ENCODE data around the gene SLC26A4. TPM values are rescaled to one million over a fixed set of nuclear protein-coding genes. Genes with fewer than 3 reads are reported as not detected.
"Not testable (repeated sequence)": the region's sequence is repeated elsewhere in the genome, so short reads cannot be mapped to it uniquely, and the experiment has no call there.

SLC26A4 gene
- total and polyA plus RNA-seq, 5 experiments from 2014 or later = 0.08 TPM; not detected in 3

- Mint-ChIP-seq H3K4me3 (peak overlapping the region in 1 of 10 donors; percentile 26), H3K27ac (peak overlapping the region in 2 of 10 donors; percentile 51 to 68), H3K27me3 (peaks cover 0 to 10% (median 3%) of the 10 kb centered on the region in 5 donors), H3K4me1 (peaks cover 0 to 37% (median 3%) of the 10 kb centered on the region in 4 donors), H3K9me3 (peaks cover 0 to 12% (median 2%) of the 10 kb centered on the region in 9 donors), H3K36me3 (peaks cover 2 to 11% (median 3%) of the 10 kb centered on the region in 3 donors)
- ATAC-seq (no peak), DNase-seq (no peak)
- POLR2A ChIA-PET = no interaction called here
These were observed 22.0 kb upstream of the SLC26A4 start for GRCh38 chr7:107638594-107638993.

DNA sequence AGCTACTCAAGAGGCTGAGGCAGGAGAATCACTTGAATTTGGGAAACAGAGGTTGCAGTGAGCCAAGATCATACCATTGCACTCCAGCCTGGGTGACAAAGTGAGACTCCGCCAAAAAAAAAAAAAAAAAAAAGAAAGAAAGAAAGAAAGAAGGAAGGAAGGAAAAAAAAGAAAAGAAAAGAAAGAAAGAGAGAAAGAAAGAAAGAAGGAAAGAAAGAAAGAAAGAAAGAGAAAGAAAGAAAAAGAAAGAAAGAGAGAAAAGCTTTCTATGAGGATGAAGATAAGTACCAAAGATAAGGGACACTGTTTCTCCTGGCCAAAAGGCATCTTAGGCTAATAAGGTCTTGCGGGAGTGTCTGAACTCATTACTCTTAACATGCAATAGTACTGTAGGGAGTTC is 21.6 kb upstream of the SLC26A4 start:
- Mint-ChIP-seq H3K27me3 (peaks cover 0 to 10% (median 3%) of the 10 kb centered on the region in 5 donors), H3K4me1 (peaks cover 0 to 36% (median 3%) of the 10 kb centered on the region in 4 donors), H3K9me3 (peaks cover 0 to 12% (median 2%) of the 10 kb centered on the region in 9 donors), H3K4me3 (peak overlapping the region in 1 of 10 donors; percentile 26), H3K36me3 (peaks cover 2 to 11% (median 3%) of the 10 kb centered on the region in 3 donors), H3K27ac (peak overlapping the region in 2 of 10 donors; percentile 51 to 68)
- DNase-seq, POLR2A ChIA-PET, ATAC-seq: not testable (repeated sequence)

DNA sequence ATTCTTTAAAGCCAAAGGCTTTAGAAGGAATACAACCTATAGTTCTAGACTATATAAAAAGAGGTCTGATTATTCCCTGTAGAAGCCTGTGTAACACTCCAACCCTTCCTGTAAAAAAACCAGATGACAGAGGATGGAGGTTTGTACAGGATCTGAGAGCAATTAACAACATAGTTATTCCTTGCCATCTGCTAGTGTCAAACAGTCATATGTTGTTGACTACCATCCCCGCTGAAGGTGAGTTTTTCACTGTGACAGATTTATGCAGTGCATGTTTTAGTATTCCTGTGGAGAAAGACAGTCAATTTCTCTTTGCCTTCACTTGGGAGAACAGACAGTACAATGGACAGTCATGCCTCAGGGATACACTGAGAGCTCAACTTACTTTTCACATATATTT is 19.0 kb upstream of the SLC26A4 start:
- H3K9me3 Mint-ChIP-seq = peaks cover 0 to 21% (median 4%) of the 10 kb centered on the region in 9 donors
- no peak overlapping the region for H3K27ac Mint-ChIP-seq
- ATAC-seq (no peak), DNase-seq (no peak)
- peaks cover 0 to 10% (median 9%) of the 10 kb centered on the region in 5 donors for H3K27me3 Mint-ChIP-seq
- H3K36me3 Mint-ChIP-seq = peaks cover 2 to 18% (median 3%) of the 10 kb centered on the region in 3 donors
- no peak overlapping the region for H3K4me3 Mint-ChIP-seq
- peaks cover 0 to 28% (median 3%) of the 10 kb centered on the region in 4 donors for H3K4me1 Mint-ChIP-seq
- POLR2A ChIA-PET = no interaction called here

GRCh38 chr7:107642501-107642900 is 18.1 kb upstream of the SLC26A4 start:
- Mint-ChIP-seq H3K9me3 (peaks cover 0 to 18% (median 6%) of the 10 kb centered on the region in 9 donors), H3K36me3 (peaks cover 1 to 16% (median 3%) of the 10 kb centered on the region in 3 donors), H3K27ac (no peak overlapping the region), H3K4me3 (no peak overlapping the region), H3K4me1 (peaks cover 0 to 25% (median 3%) of the 10 kb centered on the region in 4 donors), H3K27me3 (peaks cover 0 to 10% (median 9%) of the 10 kb centered on the region in 5 donors)
- POLR2A ChIA-PET = no interaction called here
- ATAC-seq = no peak
- no peak for DNase-seq

- POLR2A ChIA-PET = no interaction called here
- ATAC-seq (no peak), DNase-seq (no peak)
- no peak overlapping the region for H3K4me3 Mint-ChIP-seq
- peaks cover 0 to 10% (median 9%) of the 10 kb centered on the region in 5 donors for H3K27me3 Mint-ChIP-seq
- H3K4me1 Mint-ChIP-seq = peaks cover 0 to 19% (median under 1%) of the 10 kb centered on the region in 4 donors
- H3K9me3 Mint-ChIP-seq = peaks cover 0 to 9% (median 5%) of the 10 kb centered on the region in 9 donors
- peaks cover 0 to 7% (median 0%) of the 10 kb centered on the region in 3 donors for H3K36me3 Mint-ChIP-seq
- no peak overlapping the region for H3K27ac Mint-ChIP-seq
These were observed 17.2 kb upstream of the SLC26A4 start for GRCh38 chr7:107643407-107643806.

- peaks cover 0 to 10% (median 9%) of the 10 kb centered on the region in 5 donors for H3K27me3 Mint-ChIP-seq
- no peak overlapping the region for H3K4me3 Mint-ChIP-seq
- peaks cover 0 to 14% (median 0%) of the 10 kb centered on the region in 4 donors for H3K4me1 Mint-ChIP-seq
- H3K27ac Mint-ChIP-seq = no peak overlapping the region
- DNase-seq = no peak
- peaks cover 0 to 7% (median 0%) of the 10 kb centered on the region in 3 donors for H3K36me3 Mint-ChIP-seq
- peaks cover 0 to 9% (median 5%) of the 10 kb centered on the region in 9 donors for H3K9me3 Mint-ChIP-seq
- ATAC-seq = no peak
- POLR2A ChIA-PET = no interaction called here
These were observed 16.7 kb upstream of the SLC26A4 start for GRCh38 chr7:107643938-107644308.

DNA sequence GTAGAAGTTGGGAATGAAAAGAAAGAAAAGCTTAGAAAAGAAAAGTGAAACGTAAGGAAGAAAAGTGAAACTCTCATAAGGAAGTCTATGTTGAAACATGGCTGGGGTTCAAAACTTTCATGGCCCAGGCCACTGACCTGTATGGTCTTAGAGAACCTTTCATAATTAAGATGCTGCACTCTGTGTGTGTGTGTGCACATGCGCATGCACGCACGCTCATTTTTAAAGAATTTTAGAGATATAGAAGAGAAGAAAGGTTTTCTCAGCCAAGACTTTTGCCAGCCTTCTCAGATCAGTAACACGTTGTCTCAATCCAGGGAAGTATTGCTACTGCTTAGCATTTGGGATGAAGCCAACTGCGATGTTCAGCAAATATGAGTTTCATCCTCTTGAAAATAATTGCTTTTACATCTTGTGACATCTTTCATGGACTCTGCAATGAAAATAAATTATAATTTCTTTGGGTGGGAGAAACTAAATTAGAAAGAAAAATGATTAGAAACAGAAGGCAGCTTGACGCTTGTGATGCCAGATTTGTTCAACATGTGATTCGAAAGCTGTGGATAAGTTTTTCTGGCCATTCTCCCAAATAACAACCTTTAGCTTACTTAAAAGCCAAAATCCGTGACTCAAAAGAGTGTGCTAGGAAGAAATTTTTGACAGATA is 16.2 kb upstream of the SLC26A4 start:
- no peak for ATAC-seq
- Mint-ChIP-seq H3K27ac (no peak overlapping the region), H3K4me3 (no peak overlapping the region)

DNA sequence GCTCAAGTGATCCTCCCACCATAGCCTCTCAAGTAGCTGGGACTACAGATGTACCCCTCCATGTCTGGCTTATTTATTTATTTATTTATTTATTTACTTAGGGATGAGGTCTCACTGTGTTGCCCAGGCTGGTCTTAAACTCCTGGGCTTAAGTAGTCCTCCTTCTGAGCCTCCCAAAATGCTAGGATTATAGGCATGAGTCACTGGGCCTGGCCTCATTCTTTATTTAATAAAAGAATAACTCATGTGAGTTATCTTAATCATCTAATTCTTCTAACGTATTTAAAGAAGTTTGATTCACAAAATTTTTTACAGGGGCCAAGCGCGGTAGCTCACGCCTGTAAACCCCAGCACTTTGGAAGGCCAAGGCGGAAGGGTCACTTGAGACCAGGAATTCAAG is 8.0 kb upstream of the SLC26A4 start:
- Mint-ChIP-seq H3K9me3 (peaks cover 0 to 16% (median 3%) of the 10 kb centered on the region in 9 donors), H3K27ac (no peak overlapping the region)
- POLR2A ChIA-PET = no interaction called here

More for the DNA sequence above, 16.2 kb upstream of the SLC26A4 start:
- no peak for DNase-seq
- peaks cover 0 to 11% (median 10%) of the 10 kb centered on the region in 5 donors for H3K27me3 Mint-ChIP-seq
- peaks cover 0 to 7% (median 0%) of the 10 kb centered on the region in 3 donors for H3K36me3 Mint-ChIP-seq
- peaks cover 0 to 12% (median 5%) of the 10 kb centered on the region in 9 donors for H3K9me3 Mint-ChIP-seq
- POLR2A ChIA-PET = no interaction called here
- H3K4me1 Mint-ChIP-seq = peaks cover 0 to 8% (median 0%) of the 10 kb centered on the region in 4 donors

DNA sequence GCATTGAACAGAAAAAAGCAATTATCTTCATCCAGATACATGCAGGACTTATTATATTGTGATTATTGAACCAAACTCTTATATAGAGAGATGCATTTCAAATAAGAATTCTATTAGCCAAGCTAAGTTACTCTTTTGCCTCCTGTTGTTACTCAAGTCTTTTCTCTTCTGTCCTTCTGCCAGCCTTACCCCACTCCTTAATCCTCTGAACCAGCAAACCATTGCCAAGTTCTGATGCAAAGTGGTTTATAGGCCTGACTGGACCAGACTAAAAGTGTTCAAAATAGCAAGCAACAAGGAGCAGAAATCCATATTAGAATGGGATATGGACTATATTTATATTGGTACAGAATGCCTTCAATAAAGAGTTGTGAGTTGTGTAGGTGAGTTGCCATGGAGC is 2.2 kb upstream of the SLC26A4 start:
- POLR2A ChIA-PET = no interaction called here
- peaks cover 32 to 69% (median 47%) of the 10 kb centered on the region in 5 donors for H3K27me3 Mint-ChIP-seq
- H3K36me3 Mint-ChIP-seq = peaks cover 0 to 9% (median 0%) of the 10 kb centered on the region in 3 donors
- no peak for ATAC-seq
- H3K4me1 Mint-ChIP-seq = peaks cover 8 to 28% (median 19%) of the 10 kb centered on the region in 4 donors
- H3K4me3 Mint-ChIP-seq = no peak overlapping the region
- H3K9me3 Mint-ChIP-seq = no peaks in the 10 kb centered on the region
- H3K27ac Mint-ChIP-seq = no peak overlapping the region
- DNase-seq = no peak

More for the DNA sequence above, 8.0 kb upstream of the SLC26A4 start:
- Mint-ChIP-seq H3K36me3 (peaks cover 0 to 13% (median 3%) of the 10 kb centered on the region in 3 donors), H3K27me3 (peaks cover 6 to 37% (median 21%) of the 10 kb centered on the region in 5 donors), H3K4me3 (no peak overlapping the region), H3K4me1 (no peaks in the 10 kb centered on the region)
- no peak for ATAC-seq
- DNase-seq = no peak

DNA sequence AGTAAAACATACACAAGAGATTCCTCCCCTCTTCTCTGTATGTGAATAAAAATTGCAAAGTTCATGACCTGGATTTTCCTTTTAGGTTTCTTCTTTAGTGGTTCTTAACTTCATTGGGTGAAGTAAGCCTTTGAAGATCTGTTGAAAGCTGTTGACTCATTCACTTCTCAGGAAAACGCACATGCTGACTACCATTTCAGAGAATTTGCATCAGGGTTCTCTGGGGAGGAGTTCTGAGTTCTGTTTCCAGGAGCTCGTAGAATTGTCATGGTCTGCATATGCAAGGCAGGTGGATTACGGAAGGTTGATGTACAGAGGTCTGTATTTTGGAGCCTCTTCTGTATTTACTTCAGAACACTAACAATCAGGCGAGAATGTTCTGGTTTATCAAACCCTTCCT is 962 bp upstream of the SLC26A4 start:
- Mint-ChIP-seq H3K36me3 (peaks cover 0 to 9% (median 0%) of the 10 kb centered on the region in 3 donors), H3K27me3 (peaks cover 33 to 60% (median 51%) of the 10 kb centered on the region in 5 donors), H3K4me3 (peak overlapping the region in 4 of 10 donors; percentile 23 to 86 (median 52)), H3K27ac (no peak overlapping the region), H3K9me3 (no peaks in the 10 kb centered on the region), H3K4me1 (peaks cover 8 to 28% (median 19%) of the 10 kb centered on the region in 4 donors)
- no peak for ATAC-seq
- no peak for DNase-seq
- POLR2A ChIA-PET = no interaction called here

- POLR2A ChIA-PET = no interaction called here
- no peaks in the 10 kb centered on the region for H3K36me3 Mint-ChIP-seq
- no peaks in the 10 kb centered on the region for H3K9me3 Mint-ChIP-seq
- H3K4me1 Mint-ChIP-seq = peaks cover 8 to 28% (median 19%) of the 10 kb centered on the region in 4 donors
- H3K4me3 Mint-ChIP-seq = peak overlapping the region; percentile 76 to 90 (median 82)
- DNase-seq = peak in 5 of 10 donors; percentile 8 to 26 (median 13)
- H3K27me3 Mint-ChIP-seq = peaks cover 24 to 51% (median 43%) of the 10 kb centered on the region in 5 donors
- H3K27ac Mint-ChIP-seq = no peak overlapping the region
- peak; percentile 74 to 79 for ATAC-seq
These were observed 645 bp downstream of the SLC26A4 start for GRCh38 chr7:107661081-107661864.

GRCh38 chr7:107661865-107662379 is 1.3 kb downstream of the SLC26A4 start:
- no peak for DNase-seq
- Mint-ChIP-seq H3K4me3 (peak overlapping the region; percentile 62 to 90 (median 77)), H3K27me3 (peaks cover 24 to 49% (median 41%) of the 10 kb centered on the region in 5 donors), H3K36me3 (no peaks in the 10 kb centered on the region), H3K4me1 (peaks cover 8 to 28% (median 19%) of the 10 kb centered on the region in 4 donors), H3K9me3 (no peaks in the 10 kb centered on the region), H3K27ac (no peak overlapping the region)
- POLR2A ChIA-PET = no interaction called here
- ATAC-seq = no peak

Data from naive thymus-derived CD8-positive, alpha-beta T cell (primary cell).